H9 (cell line): Measurements from ENCODE around the gene RAB14. TPM values are rescaled to one million over a fixed set of nuclear protein-coding genes. Genes with fewer than 3 reads are reported as not detected.

ENCODE experiments used
- DNase-seq: peaks from one replicate; pipeline ENCODE4 v3.0.0-alpha.2; 2017
- H2AFZ ChIP-seq: one replicate; pipeline ENCODE4 v1.6.1; 2013; ENCODE audit warnings: mild to moderate bottlenecking, low read length, control low read depth, moderate library complexity
- H2AK5ac ChIP-seq: 2 replicates; pipeline ENCODE4 v1.6.1; 2013; ENCODE audit warnings: low read length, control low read depth, mixed read lengths; ENCODE audit not compliant: insufficient read length
- H2BK120ac ChIP-seq: one replicate; pipeline ENCODE4 v1.6.1; 2013; ENCODE audit warnings: low read depth, mild to moderate bottlenecking, low read length, control low read depth, inconsistent platforms; ENCODE audit not compliant: poor library complexity, severe bottlenecking
- H2BK12ac ChIP-seq: 2 replicates; pipeline ENCODE4 v1.6.1; 2013; ENCODE audit warnings: low read length, control low read depth, mixed read lengths, low read depth; ENCODE audit not compliant: insufficient read length
- H2BK15ac ChIP-seq: 2 replicates; pipeline ENCODE4 v1.6.1; 2013; ENCODE audit warnings: low read depth, low read length, control low read depth
- H2BK20ac ChIP-seq: one replicate; pipeline ENCODE4 v1.6.1; 2013; ENCODE audit warnings: low read depth, mild to moderate bottlenecking, low read length, control low read depth, inconsistent platforms; ENCODE audit not compliant: poor library complexity, severe bottlenecking
- H2BK5ac ChIP-seq: 2 replicates; pipeline ENCODE4 v1.6.1; 2013; ENCODE audit warnings: low read length, control low read depth, mixed read lengths; ENCODE audit not compliant: insufficient read length
- H3K14ac ChIP-seq: 2 replicates; pipeline ENCODE4 v1.6.1; 2013; ENCODE audit warnings: low read length, control low read depth; ENCODE audit not compliant: insufficient read depth
- H3K18ac ChIP-seq: 2 replicates; pipeline ENCODE4 v1.6.1; 2013; ENCODE audit warnings: low read depth, mild to moderate bottlenecking, mixed read lengths, low read length, control low read depth; ENCODE audit not compliant: insufficient read length
- H3K23ac ChIP-seq: 2 replicates; pipeline ENCODE4 v1.6.1; 2013; ENCODE audit warnings: low read length, control low read depth, mixed read lengths, low read depth; ENCODE audit not compliant: insufficient read length
- H3K23me2 ChIP-seq: 2 replicates; pipeline ENCODE4 v1.6.1; 2013; ENCODE audit warnings: low read depth, mild to moderate bottlenecking, mixed read lengths, low read length, control low read depth; ENCODE audit not compliant: insufficient read length, poor library complexity, severe bottlenecking
- H3K27ac ChIP-seq: 2 replicates; pipeline ENCODE4 v1.5.1; 2013; ENCODE audit warnings: low read length, control low read depth, mixed read lengths, low read depth; ENCODE audit not compliant: insufficient read length
- H3K27me3 ChIP-seq: 2 replicates; pipeline ENCODE4 v1.6.1; 2013; ENCODE audit warnings: low read length, control low read depth, inconsistent platforms; ENCODE audit not compliant: insufficient read depth
- H3K4ac ChIP-seq: 2 replicates; pipeline ENCODE4 v1.6.1; 2013; ENCODE audit warnings: low read depth, mild to moderate bottlenecking, control low read depth, inconsistent platforms, low read length, moderate library complexity
- H3K4me1 ChIP-seq: 2 replicates; pipeline ENCODE4 v1.6.1; 2013; ENCODE audit warnings: low read length, control low read depth, inconsistent platforms; ENCODE audit not compliant: insufficient read depth
- H3K4me2 ChIP-seq: 2 replicates; pipeline ENCODE4 v1.6.1; 2013; ENCODE audit warnings: low read length, control low read depth, mixed read lengths; ENCODE audit not compliant: insufficient read length, insufficient read depth
- H3K56ac ChIP-seq: 2 replicates; pipeline ENCODE4 v1.6.1; 2013; ENCODE audit warnings: low read depth, mild to moderate bottlenecking, mixed read lengths, low read length, control low read depth; ENCODE audit not compliant: insufficient read length
- H3K79me1 ChIP-seq: 2 replicates; pipeline ENCODE4 v1.6.1; 2013; ENCODE audit warnings: low read depth, mild to moderate bottlenecking, moderate library complexity, low read length, control low read depth, inconsistent platforms; ENCODE audit not compliant: insufficient read depth, poor library complexity, severe bottlenecking
- H3K79me2 ChIP-seq: 2 replicates; pipeline ENCODE4 v1.6.1; 2013; ENCODE audit warnings: low read length, control low read depth, inconsistent platforms; ENCODE audit not compliant: insufficient read depth
- H3K9ac ChIP-seq: 2 replicates; pipeline ENCODE4 v1.6.1; 2013; ENCODE audit warnings: low read length, control low read depth, mixed read lengths; ENCODE audit not compliant: insufficient read length; ENCODE audit errors: extremely low read depth
- H3K9me3 ChIP-seq: one replicate; pipeline ENCODE4 v1.6.1; 2013; ENCODE audit warnings: low read depth, low read length, inconsistent platforms; ENCODE audit not compliant: control insufficient read depth
- H3T11ph ChIP-seq: one replicate; pipeline ENCODE4 v1.6.1; 2013; ENCODE audit warnings: mild to moderate bottlenecking, low read length, control low read depth, inconsistent platforms
- H4K20me1 ChIP-seq: one replicate; pipeline ENCODE4 v1.6.1; 2013; ENCODE audit not compliant: control insufficient read depth, insufficient read length, insufficient read depth
- H4K5ac ChIP-seq: 2 replicates; pipeline ENCODE4 v1.6.1; 2013; ENCODE audit warnings: low read depth, mild to moderate bottlenecking, mixed read lengths, low read length, control low read depth; ENCODE audit not compliant: insufficient read length
- H4K8ac ChIP-seq: replicated peaks from 2 replicates; pipeline ENCODE4 v1.6.1; 2013; ENCODE audit warnings: low read length, control low read depth, mixed read lengths, low read depth; ENCODE audit not compliant: insufficient read length
- H4K91ac ChIP-seq: 2 replicates; pipeline ENCODE4 v1.6.1; 2013; ENCODE audit warnings: low read depth, mild to moderate bottlenecking, moderate library complexity, mixed read lengths, low read length, control low read depth; ENCODE audit not compliant: insufficient read length
- H3K27ac Mint-ChIP-seq, 3 experiments: 2 replicates in 2 of 3; 3 replicates in 1 of 3; pipeline ENCODE4 v1.8.0; 2020 to 2021; ENCODE audit warnings: mixed read lengths in 3 of 3, mild to moderate bottlenecking in 1 of 3, moderate library complexity in 1 of 3
- H3K27me3 Mint-ChIP-seq: 2 replicates; pipeline ENCODE4 v1.8.0; 2021; ENCODE audit warnings: low read depth, mild to moderate bottlenecking, moderate library complexity, mixed read lengths
- H3K36me3 Mint-ChIP-seq, 3 experiments: 2 replicates in 2 of 3; 3 replicates in 1 of 3; pipeline ENCODE4 v1.8.0; 2020 to 2021; ENCODE audit warnings: low read depth in 3 of 3, mixed read lengths in 3 of 3; ENCODE audit not compliant: insufficient read depth in 1 of 3
- H3K4me1 Mint-ChIP-seq, 2 experiments: 2 replicates each; pipeline ENCODE4 v1.8.0; 2020; ENCODE audit warnings: mixed read lengths in 2 of 2
- H3K4me3 Mint-ChIP-seq, 2 experiments: 2 replicates in 1 of 2; 3 replicates in 1 of 2; pipeline ENCODE4 v1.8.0; 2020 to 2021; ENCODE audit warnings: mild to moderate bottlenecking in 2 of 2, mixed read lengths in 2 of 2, moderate library complexity in 1 of 2
- H3K9me3 Mint-ChIP-seq, 2 experiments: 2 replicates in 1 of 2; 3 replicates in 1 of 2; pipeline ENCODE4 v1.8.0; 2020; ENCODE audit warnings: mild to moderate bottlenecking in 2 of 2, mixed read lengths in 2 of 2, moderate library complexity in 1 of 2
- WGBS: extraction: QIAGEN DNeasy Blood & Tissue Kit; methylation state at CpG from one replicate; pipeline ENCODE4 v1.1.7; 2013; ENCODE audit warnings: missing lambda C conversion rate, low lambda C conversion rate, mixed read lengths; ENCODE audit not compliant: insufficient read length; ENCODE audit errors: extremely low coverage; 5-methylcytosine and 5-hydroxymethylcytosine counted together
- total RNA-seq: library from RNA; stranded (reverse); gene quantifications from 2 replicates; pipeline ENCODE4 v1.2.1, GENCODE V29; 2021
- TF ChIP-seq, protein P1 (sequence below): fragments of 200-600 bp; sonication (generic); conservative IDR thresholded peaks from 3 replicates; pipeline ENCODE4 v1.8.0; 2021; ENCODE audit warnings: antibody characterized with exemption, mild to moderate bottlenecking

The RAB14 gene
- total RNA-seq, 1 experiment from 2014 or later = 33.6 TPM

DNA sequence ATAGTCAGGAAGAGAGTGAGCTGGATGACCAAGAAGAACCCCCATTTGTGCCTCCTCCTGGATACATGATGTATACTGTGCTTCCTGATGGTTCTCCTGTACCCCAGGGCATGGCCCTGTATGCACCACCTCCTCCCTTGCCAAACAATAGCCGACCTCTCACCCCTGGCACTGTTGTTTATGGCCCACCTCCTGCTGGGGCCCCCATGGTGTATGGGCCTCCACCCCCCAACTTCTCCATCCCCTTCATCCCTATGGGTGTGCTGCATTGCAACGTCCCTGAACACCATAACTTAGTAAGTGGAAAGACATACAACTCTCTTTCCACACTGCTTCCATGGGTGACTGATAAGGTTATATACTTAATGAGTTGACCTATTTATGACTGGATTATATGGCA, 51.5 kb downstream of the RAB14 start:
- no peak overlapping the region for H3K4ac ChIP-seq
- H3K9ac ChIP-seq = no peak overlapping the region
- H2BK5ac ChIP-seq = no peak overlapping the region
- no peak overlapping the region for H3T11ph ChIP-seq
- H3K27ac ChIP-seq = no peak overlapping the region
- Mint-ChIP-seq H3K36me3 (peaks cover 3 to 39% (median 26%) of the 10 kb centered on the region in 3 experiments; a peak in 5 of 7 replicates), H3K9me3 (no peaks in the 10 kb centered on the region), H3K27me3 (no peaks in the 10 kb centered on the region), H3K4me3 (no peak overlapping the region), H3K27ac (peak overlapping the region in 2 of 3 experiments; percentile 16 to 20; a peak in 3 of 7 replicates), H3K4me1 (peaks cover 7 to 9% of the 10 kb centered on the region in 2 experiments; a peak in 3 of 4 replicates)
- no peak for DNase-seq
- no peak overlapping the region for H3K18ac ChIP-seq
- WGBS = no CpG with 5 or more reads among the region's 2 CpGs
- H2BK12ac ChIP-seq = no peak overlapping the region
- H2BK20ac ChIP-seq = no peak overlapping the region
- H3K14ac ChIP-seq = no peak overlapping the region
- no peak overlapping the region for H4K5ac ChIP-seq
- no peaks in the 10 kb centered on the region for H3K79me2 ChIP-seq
- no peaks in the 10 kb centered on the region; the same call in 1 of the 2 replicates for H3K4me1 ChIP-seq
- H3K23ac ChIP-seq = no peak overlapping the region
- no peak overlapping the region for H2BK120ac ChIP-seq
- no peak overlapping the region for H4K91ac ChIP-seq
- H2AFZ ChIP-seq = no peak overlapping the region
- H3K9me3 ChIP-seq = no peaks in the 10 kb centered on the region
- H3K4me2 ChIP-seq = no peak overlapping the region
- TF ChIP-seq, protein P1, sequence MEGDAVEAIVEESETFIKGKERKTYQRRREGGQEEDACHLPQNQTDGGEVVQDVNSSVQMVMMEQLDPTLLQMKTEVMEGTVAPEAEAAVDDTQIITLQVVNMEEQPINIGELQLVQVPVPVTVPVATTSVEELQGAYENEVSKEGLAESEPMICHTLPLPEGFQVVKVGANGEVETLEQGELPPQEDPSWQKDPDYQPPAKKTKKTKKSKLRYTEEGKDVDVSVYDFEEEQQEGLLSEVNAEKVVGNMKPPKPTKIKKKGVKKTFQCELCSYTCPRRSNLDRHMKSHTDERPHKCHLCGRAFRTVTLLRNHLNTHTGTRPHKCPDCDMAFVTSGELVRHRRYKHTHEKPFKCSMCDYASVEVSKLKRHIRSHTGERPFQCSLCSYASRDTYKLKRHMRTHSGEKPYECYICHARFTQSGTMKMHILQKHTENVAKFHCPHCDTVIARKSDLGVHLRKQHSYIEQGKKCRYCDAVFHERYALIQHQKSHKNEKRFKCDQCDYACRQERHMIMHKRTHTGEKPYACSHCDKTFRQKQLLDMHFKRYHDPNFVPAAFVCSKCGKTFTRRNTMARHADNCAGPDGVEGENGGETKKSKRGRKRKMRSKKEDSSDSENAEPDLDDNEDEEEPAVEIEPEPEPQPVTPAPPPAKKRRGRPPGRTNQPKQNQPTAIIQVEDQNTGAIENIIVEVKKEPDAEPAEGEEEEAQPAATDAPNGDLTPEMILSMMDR = no peak
- H3K27me3 ChIP-seq = no peaks in the 10 kb centered on the region
- H3K56ac ChIP-seq = no peak overlapping the region
- no peaks in the 10 kb centered on the region for H3K79me1 ChIP-seq
- H4K8ac ChIP-seq = no peak overlapping the region
- H2AK5ac ChIP-seq = no peak overlapping the region
- H3K23me2 ChIP-seq = no peaks in the 10 kb centered on the region
- H4K20me1 ChIP-seq = no peaks in the 10 kb centered on the region
- H2BK15ac ChIP-seq = no peak overlapping the region
